Large intestine (tissue), 3 donors: Measurements from ENCODE around the gene OR2A2. TPM values are rescaled to one million over a fixed set of nuclear protein-coding genes. Genes with fewer than 3 reads are reported as not detected.
"Not testable (repeated sequence)": the region's sequence is repeated elsewhere in the genome, so short reads cannot be mapped to it uniquely, and the experiment has no call there.

Experiments
- DNase-seq, 2 donors: peaks; one replicate each; pipeline versions ENCODE4 v3.0.0 to v3.0.0-alpha.2; 2013
- H3K27ac ChIP-seq: one replicate; pipeline ENCODE4 v1.5.1; 2013; ENCODE audit warnings: low read length
- H3K27me3 ChIP-seq: 2 replicates; pipeline ENCODE4 v1.6.1; 2013; ENCODE audit warnings: low read length; ENCODE audit not compliant: control insufficient read depth, insufficient read depth
- H3K36me3 ChIP-seq: 2 replicates; pipeline ENCODE4 v1.6.1; 2013; ENCODE audit warnings: low read length; ENCODE audit not compliant: control insufficient read depth, insufficient read depth
- H3K4me1 ChIP-seq: one replicate; pipeline ENCODE4 v1.6.1; 2013; ENCODE audit warnings: low read length; ENCODE audit not compliant: control insufficient read depth, insufficient read depth
- H3K4me3 ChIP-seq: one replicate; pipeline ENCODE4 v1.5.1; 2013; ENCODE audit warnings: low read length
- H3K9me3 ChIP-seq: one replicate; pipeline ENCODE4 v1.6.1; 2013; ENCODE audit warnings: mild to moderate bottlenecking, low read depth, low read length, moderate library complexity; ENCODE audit not compliant: control insufficient read depth
- WGBS: methylation state at CpG from one replicate; pipeline ENCODE4 v1.1.5; 2013; ENCODE audit warnings: low lambda C conversion rate; ENCODE audit not compliant: insufficient coverage; 5-methylcytosine and 5-hydroxymethylcytosine counted together
- polyA plus RNA-seq: library from polyadenylated mRNA; unstranded; fragments of 120-200 nt; gene quantifications from one replicate; pipeline ENCODE4 v1.2.1, GENCODE V29; 2013

Gene OR2A2
- polyA plus RNA-seq, 1 donor = not detected

DNA sequence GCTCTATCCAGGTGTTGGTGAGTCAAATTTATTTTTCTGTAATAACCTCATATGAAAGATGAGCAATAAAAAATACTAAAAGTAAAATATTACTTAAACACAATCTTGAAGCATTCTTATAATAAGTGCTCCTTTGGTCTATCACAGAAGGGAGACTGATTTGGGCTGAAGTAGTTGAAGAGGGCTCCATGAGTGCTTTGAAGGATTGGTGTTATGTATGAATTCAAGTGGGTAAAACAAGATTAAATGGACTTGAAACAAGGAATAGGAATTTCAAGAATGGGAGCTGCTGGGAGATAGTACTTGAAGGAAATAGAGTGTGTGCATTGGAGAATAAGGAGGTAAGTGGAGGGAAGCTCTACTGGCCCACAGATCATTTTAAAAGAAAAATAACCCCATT is 7.3 kb upstream of the OR2A2 start:
- H3K4me3 ChIP-seq = no peak overlapping the region

DNA sequence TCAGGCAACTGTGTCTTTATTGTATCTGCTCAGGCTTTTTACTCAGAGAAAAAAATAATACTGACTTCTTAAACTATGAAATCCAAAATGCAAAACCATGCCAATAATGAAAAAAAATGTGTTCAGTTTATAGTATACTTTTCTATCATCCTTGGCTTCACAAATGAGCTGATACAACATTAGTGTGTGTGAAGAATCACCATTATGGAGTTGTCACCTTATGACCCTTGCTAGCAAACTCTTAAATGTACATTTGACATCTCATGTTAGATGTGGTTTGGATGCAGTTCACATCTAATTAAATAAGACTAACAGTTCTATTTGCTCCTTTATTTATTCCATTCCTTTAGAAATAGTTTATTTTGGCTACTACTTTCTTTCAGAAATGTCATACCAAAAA is 4.2 kb upstream of the OR2A2 start:
- H3K36me3 ChIP-seq = no peaks in the 10 kb centered on the region
- DNase-seq = no peak
- no peak overlapping the region for H3K4me3 ChIP-seq
- no peak overlapping the region for H3K27ac ChIP-seq
- no peaks in the 10 kb centered on the region for H3K4me1 ChIP-seq
- no peaks in the 10 kb centered on the region for H3K27me3 ChIP-seq
- no peaks in the 10 kb centered on the region for H3K9me3 ChIP-seq

More for the DNA sequence above, 7.3 kb upstream of the OR2A2 start:
- Histone ChIP-seq H3K36me3 (no peaks in the 10 kb centered on the region), H3K27me3 (no peaks in the 10 kb centered on the region), H3K4me1 (no peaks in the 10 kb centered on the region), H3K27ac (no peak overlapping the region), H3K9me3 (no peaks in the 10 kb centered on the region)
- DNase-seq = no peak

DNA sequence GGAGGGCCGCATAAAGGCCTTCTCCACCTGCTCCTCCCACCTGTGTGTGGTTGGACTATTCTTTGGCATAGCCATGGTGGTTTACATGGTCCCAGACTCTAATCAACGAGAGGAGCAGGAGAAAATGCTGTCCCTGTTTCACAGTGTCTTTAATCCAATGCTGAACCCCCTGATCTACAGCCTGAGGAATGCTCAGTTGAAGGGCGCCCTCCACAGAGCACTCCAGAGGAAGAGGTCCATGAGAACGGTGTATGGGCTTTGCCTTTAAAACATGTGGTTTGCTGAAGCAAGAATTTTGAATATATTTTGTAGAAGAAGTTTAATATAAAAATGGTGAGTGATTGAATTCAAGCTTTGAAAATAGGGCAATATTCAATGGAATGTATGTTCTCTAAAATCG is 889 bp downstream of the OR2A2 start:
- H3K9me3 ChIP-seq = no peaks in the 10 kb centered on the region
- no peak overlapping the region for H3K4me3 ChIP-seq
- 82% methylated on average over 3 of the region's 5 CpGs for WGBS

DNA sequence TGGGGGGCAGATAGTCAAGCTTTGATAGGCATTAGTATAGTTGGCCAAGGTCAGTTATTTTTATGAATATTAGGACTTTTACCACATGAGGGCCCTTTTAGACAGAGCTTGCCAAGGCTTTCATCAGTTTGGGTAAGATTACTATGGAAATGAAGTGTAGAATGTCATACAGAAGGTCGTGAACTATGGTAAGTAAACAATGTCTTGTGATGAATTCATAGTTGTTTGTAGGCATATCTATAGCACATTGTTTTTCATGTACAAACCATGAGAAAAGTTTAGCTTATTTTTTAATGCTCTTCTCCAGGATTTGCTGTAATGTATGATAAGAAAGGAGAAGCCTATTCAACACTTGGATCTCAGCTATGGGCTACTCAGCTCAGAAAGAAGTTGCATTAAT is 4.3 kb downstream of the OR2A2 start:
- Histone ChIP-seq H3K36me3 (no peaks in the 10 kb centered on the region), H3K9me3 (no peaks in the 10 kb centered on the region), H3K27me3 (no peaks in the 10 kb centered on the region), H3K4me1 (no peaks in the 10 kb centered on the region), H3K4me3 (no peak overlapping the region), H3K27ac (no peak overlapping the region)
- no peak for DNase-seq
- 33% methylated on average over 1 of the region's 1 CpG for WGBS

More for the DNA sequence above, 889 bp downstream of the OR2A2 start:
- Histone ChIP-seq H3K27ac (no peak overlapping the region), H3K4me1 (no peaks in the 10 kb centered on the region), H3K36me3 (no peaks in the 10 kb centered on the region), H3K27me3 (no peaks in the 10 kb centered on the region)
- DNase-seq = no peak

DNA sequence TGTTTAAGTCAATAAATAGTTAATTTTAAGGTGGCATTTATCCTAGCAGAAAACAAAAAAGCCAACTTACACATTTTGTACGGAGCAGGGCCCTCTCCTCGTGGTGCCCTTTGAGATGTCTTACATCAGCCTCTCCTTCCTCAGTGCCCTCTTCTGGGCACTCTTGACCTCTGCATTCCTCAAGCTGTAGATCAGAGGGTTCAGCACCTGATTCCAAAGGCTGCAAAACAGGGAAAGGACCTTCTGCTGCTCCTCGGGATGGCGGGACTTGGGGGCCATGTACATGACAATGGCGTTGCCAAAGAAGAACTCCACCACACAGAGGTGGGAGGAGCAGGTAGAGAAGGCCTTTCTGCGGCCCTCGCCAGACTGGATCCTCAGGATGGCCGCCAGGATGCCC is 9.0 kb downstream of the OR2A2 start:
- no peaks in the 10 kb centered on the region for H3K36me3 ChIP-seq
- H3K4me1 ChIP-seq = no peaks in the 10 kb centered on the region
- H3K27ac ChIP-seq = no peak overlapping the region
- no peak for DNase-seq
- H3K4me3 ChIP-seq = no peak overlapping the region
- H3K27me3 ChIP-seq = no peaks in the 10 kb centered on the region
- no peaks in the 10 kb centered on the region for H3K9me3 ChIP-seq
- no CpG with 5 or more reads among the region's 8 CpGs for WGBS

DNA sequence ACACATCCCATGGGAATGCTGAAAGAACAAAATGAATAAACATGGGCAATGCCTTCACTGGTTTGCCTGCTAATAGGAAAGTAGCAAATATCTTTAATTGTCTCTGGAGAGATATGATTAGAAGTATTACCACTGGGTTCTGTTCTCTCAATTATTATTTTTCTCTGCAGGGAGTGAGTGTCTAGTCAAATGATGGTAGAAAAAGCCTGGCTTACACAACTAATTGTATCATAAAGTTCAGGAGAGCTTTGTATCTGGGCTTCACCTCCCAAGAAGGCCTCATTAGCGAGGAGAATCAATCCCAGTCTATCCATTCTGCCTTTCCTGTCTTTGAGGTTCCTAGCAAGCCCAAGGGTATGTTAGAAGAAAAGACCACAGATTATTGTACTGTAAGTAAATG is 13.5 kb downstream of the OR2A2 start, which contains the start of gene OR2A14:
Gene OR2A14 (plus strand): TSS at position 301 of the 400 bp plus-strand sequence. CDS start 5,937 bp downstream, outside the sequence.
- no peak for DNase-seq
- H3K9me3 ChIP-seq = no peaks in the 10 kb centered on the region
- H3K36me3 ChIP-seq = no peaks in the 10 kb centered on the region
- WGBS = 100% methylated on average over 1 of the region's 1 CpG
- no peaks in the 10 kb centered on the region for H3K27me3 ChIP-seq
- no peak within 1 kb of the TSS for H3K27ac ChIP-seq
- H3K4me3 ChIP-seq = no peak within 1 kb of the TSS
- no peaks in the 10 kb centered on the region for H3K4me1 ChIP-seq

DNA sequence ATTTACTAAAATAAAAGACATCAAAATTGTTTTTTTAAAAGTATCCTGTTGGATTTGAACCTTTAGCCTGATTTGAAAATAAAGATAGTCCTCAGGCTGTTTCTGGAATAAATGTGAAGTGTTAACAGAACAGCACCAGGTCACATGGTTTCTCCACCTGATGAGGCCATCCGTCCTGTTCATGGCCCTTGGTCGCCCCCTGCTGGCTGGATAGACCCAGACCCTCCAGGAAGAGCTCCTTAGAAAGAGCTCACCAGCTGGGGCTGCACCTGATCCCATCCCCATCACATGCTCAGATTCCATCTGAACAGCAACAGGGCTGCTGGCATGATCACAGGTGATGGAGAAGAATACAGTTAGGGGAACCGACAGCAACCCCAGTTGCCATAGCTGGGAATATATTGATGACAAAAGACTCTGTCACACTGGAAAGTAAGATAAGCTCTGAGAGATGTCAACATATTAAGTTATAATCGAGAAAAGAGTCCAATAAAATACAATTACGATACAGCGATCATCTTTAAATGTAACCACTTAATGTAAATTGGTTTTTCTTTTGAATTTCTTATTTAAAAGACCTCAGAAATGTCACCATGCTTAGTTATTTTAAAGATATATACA is 18.4 kb downstream of the OR2A2 start:
- Histone ChIP-seq H3K9me3 (no peaks in the 10 kb centered on the region), H3K4me3 (no peak overlapping the region), H3K36me3 (no peaks in the 10 kb centered on the region), H3K27me3 (no peaks in the 10 kb centered on the region), H3K27ac (no peak overlapping the region), H3K4me1 (no peaks in the 10 kb centered on the region)
- 100% methylated on average over 3 of the region's 6 CpGs for WGBS
- DNase-seq = peak; percentile 79 to 84

DNA sequence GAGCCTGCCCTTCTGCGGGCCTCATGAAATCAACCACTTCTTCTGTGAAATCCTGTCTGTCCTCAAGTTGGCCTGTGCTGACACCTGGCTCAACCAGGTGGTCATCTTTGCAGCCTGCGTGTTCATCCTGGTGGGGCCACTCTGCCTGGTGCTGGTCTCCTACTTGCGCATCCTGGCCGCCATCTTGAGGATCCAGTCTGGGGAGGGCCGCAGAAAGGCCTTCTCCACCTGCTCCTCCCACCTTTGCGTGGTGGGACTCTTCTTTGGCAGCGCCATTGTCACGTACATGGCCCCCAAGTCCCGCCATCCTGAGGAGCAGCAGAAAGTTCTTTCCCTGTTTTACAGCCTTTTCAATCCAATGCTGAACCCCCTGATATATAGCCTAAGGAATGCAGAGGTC is 20.2 kb downstream of the OR2A2 start:
- H3K4me1 ChIP-seq, H3K9me3 ChIP-seq, DNase-seq, H3K4me3 ChIP-seq, H3K36me3 ChIP-seq, H3K27me3 ChIP-seq, H3K27ac ChIP-seq: not testable (repeated sequence)
- no CpG with 5 or more reads among the region's 9 CpGs for WGBS

DNA sequence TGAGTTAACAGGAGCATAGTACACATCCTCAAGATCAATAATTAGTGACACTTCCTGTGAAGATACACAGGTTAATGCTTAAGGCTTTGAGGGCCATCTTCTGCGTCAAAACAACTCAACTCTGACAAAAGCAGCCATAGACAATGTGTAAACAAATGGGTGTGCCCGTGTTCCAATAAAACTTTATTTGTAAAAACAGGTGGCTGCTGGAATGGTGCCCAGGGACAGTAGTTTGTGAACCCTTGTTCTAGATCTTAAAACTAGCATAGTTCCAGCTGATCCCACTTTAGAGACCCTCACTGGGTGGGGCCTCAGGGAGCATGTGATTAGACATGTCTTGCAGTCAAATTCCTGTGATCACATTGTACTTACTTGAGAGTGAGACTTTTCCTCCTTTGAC is 21.3 kb downstream of the OR2A2 start:
- no peaks in the 10 kb centered on the region for H3K9me3 ChIP-seq
- H3K4me1 ChIP-seq = no peaks in the 10 kb centered on the region
- no peak for DNase-seq
- no peaks in the 10 kb centered on the region for H3K36me3 ChIP-seq
- no peak overlapping the region for H3K27ac ChIP-seq
- H3K27me3 ChIP-seq = no peaks in the 10 kb centered on the region
- no peak overlapping the region for H3K4me3 ChIP-seq
- 80% methylated on average over 1 of the region's 2 CpGs for WGBS

DNA sequence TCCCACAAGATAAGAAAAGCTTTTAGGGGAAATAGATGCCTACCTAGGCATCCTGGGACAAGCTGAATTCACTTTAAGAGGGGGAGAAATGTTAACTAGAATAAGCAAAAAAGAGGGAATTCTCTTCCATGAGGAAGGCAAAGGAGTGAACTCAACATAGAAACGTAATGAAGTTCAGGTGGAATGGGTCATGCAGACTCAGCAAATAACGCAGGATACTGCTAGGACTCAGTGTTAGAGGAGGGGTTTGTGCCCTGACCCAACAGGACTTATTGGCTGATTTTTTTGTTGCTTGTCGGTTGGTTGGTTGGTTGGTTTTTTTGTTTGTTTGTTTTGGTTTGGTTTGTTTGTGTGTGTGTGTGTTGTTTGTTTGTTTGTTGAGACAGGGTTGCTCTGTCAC is 22.9 kb downstream of the OR2A2 start:
- Histone ChIP-seq H3K9me3 (no peaks in the 10 kb centered on the region), H3K27ac (no peak overlapping the region), H3K36me3 (no peaks in the 10 kb centered on the region), H3K4me3 (no peak overlapping the region), H3K4me1 (no peaks in the 10 kb centered on the region), H3K27me3 (no peaks in the 10 kb centered on the region)
- WGBS = no CpG with 5 or more reads among the region's 3 CpGs
- DNase-seq = no peak

DNA sequence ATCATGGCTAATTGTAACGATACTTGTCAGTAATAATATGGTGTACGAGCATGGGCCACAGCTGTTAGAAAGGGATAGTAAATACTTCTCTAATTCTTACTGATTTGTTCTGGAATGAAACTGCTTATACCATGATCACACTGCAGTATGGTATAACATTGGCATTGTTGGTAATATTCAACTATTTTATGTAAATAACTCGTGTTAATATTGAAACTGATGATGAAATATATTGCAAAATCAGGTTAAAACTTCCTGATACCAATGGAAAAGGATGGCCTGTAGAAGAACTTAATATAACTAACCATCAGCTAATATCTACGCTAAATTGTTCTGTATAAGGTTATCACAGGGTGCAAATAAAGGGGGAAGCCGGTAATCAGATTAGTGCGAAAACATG is 23.9 kb downstream of the OR2A2 start:
- Histone ChIP-seq H3K4me1 (no peaks in the 10 kb centered on the region), H3K36me3 (no peaks in the 10 kb centered on the region), H3K4me3 (no peak overlapping the region), H3K9me3 (no peaks in the 10 kb centered on the region), H3K27ac (no peak overlapping the region), H3K27me3 (no peaks in the 10 kb centered on the region)
- peak in 1 of 2 donors; percentile 25 for DNase-seq
- WGBS = 50% methylated on average over 4 of the region's 6 CpGs
